Measurements from ENCODE around the gene PIGU. TPM values are rescaled to one million over a fixed set of nuclear protein-coding genes. Genes with fewer than 3 reads are reported as not detected.

Gene PIGU
- total and polyA plus RNA-seq, 4 donors, result 6.4 to 10.0 (median 7.2) TPM

GRCh38 chr20:34539756-34540155, 137.1 kb downstream of the PIGU start:
- Histone ChIP-seq H3K36me3 (ENCODE audit: control insufficient read depth in 4 of 4, insufficient read depth in 3 of 4, low read depth in 1 of 4, low read length in 3 of 4) (peaks cover 16 to 34% (median 30%) of the 10 kb centered on the region in 4 donors), H3K27me3 (ENCODE audit: control insufficient read depth in 4 of 4, insufficient read depth in 4 of 4, low read length in 3 of 4) (no peaks in the 10 kb centered on the region), H3K27ac (ENCODE audit: low read depth in 1 of 2, low read length in 2 of 2) (no peak overlapping the region), H3K4me3 (ENCODE audit: low read depth in 1 of 3, low read length in 3 of 3) (no peak overlapping the region), H3K9ac (ENCODE audit: low read depth in 1 of 2, low read length in 2 of 2) (no peak overlapping the region), H3K4me1 (ENCODE audit: control insufficient read depth in 4 of 4, insufficient read depth in 4 of 4, low read length in 3 of 4) (peaks cover 0 to 11% (median 8%) of the 10 kb centered on the region in 4 donors), H3K9me3 (ENCODE audit: control insufficient read depth in 4 of 4, low read length in 3 of 4) (no peaks in the 10 kb centered on the region)
- DNase-seq (ENCODE audit: low spot score), result no peak
- TF ChIP-seq JUND (IDR thresholded peaks at IDR 0.05), result no peak
- TF ChIP-seq SP1 (IDR thresholded peaks at IDR 0.05), result no peak
- no peak for TF ChIP-seq ZBTB33 (IDR thresholded peaks at IDR 0.05)
- TF ChIP-seq HNF4G (IDR thresholded peaks at IDR 0.05), result no peak
- no peak for TF ChIP-seq HNF4A (conservative IDR thresholded peaks at IDR 0.05)
- TF ChIP-seq CTCF (IDR thresholded peaks at IDR 0.05; ENCODE audit: low read depth, low read length, missing input control), result no peak
- TF ChIP-seq, protein P1, sequence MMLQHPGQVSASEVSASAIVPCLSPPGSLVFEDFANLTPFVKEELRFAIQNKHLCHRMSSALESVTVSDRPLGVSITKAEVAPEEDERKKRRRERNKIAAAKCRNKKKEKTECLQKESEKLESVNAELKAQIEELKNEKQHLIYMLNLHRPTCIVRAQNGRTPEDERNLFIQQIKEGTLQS (IDR thresholded peaks at IDR 0.05), result no peak
- TF ChIP-seq FOXA1 (IDR thresholded peaks at IDR 0.05), result no peak
- TF ChIP-seq FOXA2 (IDR thresholded peaks at IDR 0.05), result no peak
- TF ChIP-seq RAD21 (IDR thresholded peaks at IDR 0.05), result no peak
- TF ChIP-seq TAF1 (conservative IDR thresholded peaks at IDR 0.05), result no peak
- TF ChIP-seq NR2F2 (IDR thresholded peaks at IDR 0.05), result no peak
- no peak for TF ChIP-seq REST (IDR thresholded peaks at IDR 0.05)
- TF ChIP-seq MAX (IDR thresholded peaks at IDR 0.05), result no peak
- no peak for TF ChIP-seq RXRA (IDR thresholded peaks at IDR 0.05)
- no peak for TF ChIP-seq EGR1 (IDR thresholded peaks at IDR 0.05; ENCODE audit: low read depth in 2 of 2)
- no peak for TF ChIP-seq GABPA (IDR thresholded peaks at IDR 0.05 in 1 of 2, conservative IDR thresholded peaks at IDR 0.05 in 1 of 2)
- 99% methylated on average over 8 of the region's 8 CpGs for WGBS
